Naive thymus-derived CD4-positive, alpha-beta T cell (primary cell): ENCODE results near the gene ATF7. TPM values are rescaled to one million over a fixed set of nuclear protein-coding genes. Genes with fewer than 3 reads are reported as not detected.
"Not testable (repeated sequence)": the region's sequence is repeated elsewhere in the genome, so short reads cannot be mapped to it uniquely, and the experiment has no call there.

ENCODE experiments used
- ATAC-seq: fragments of 150-1000 bp; cut with Tn5 transposase; 2 replicates; pipeline ENCODE4 v1.10.0; 2021; ENCODE audit warnings: mild to moderate bottlenecking, moderate library complexity
- CTCF ChIA-PET: fragments of 350-600 bp; sonication (Branson Sonifier 250); formaldehyde crosslinking; loops from one replicate; lab custom pipeline; 2021; ENCODE audit warnings: antibody characterized with exemption; lab: Charles Lee
- POLR2A ChIA-PET: fragments of 350-600 bp; sonication (Branson Sonifier 250); formaldehyde crosslinking; loops from one replicate; lab custom pipeline; 2021; ENCODE audit warnings: antibody characterized with exemption, inconsistent platforms; lab: Charles Lee
- DNase-seq, 9 donors: peaks; one replicate each; pipeline versions ENCODE4 v3.0.0 to v3.0.0-alpha.2; 2020 to 2022; ENCODE audit warnings: mixed read lengths in 1 of 9
- H3K27ac ChIP-seq: one replicate; pipeline ENCODE4 v1.7.0; 2013; ENCODE audit warnings: mild to moderate bottlenecking, low read depth, low read length, moderate library complexity
- H3K27me3 ChIP-seq, 2 donors: one replicate each; pipeline ENCODE4 v1.7.0; 2013; ENCODE audit warnings: low read length in 2 of 2, mild to moderate bottlenecking in 2 of 2, moderate library complexity in 2 of 2; ENCODE audit not compliant: control insufficient read depth in 2 of 2, insufficient read depth in 2 of 2
- H3K36me3 ChIP-seq, 3 experiments: 1 replicate in 2 of 3; 2 replicates in 1 of 3; pipeline ENCODE4 v1.7.0; 2013; ENCODE audit warnings: low read length in 3 of 3, mild to moderate bottlenecking in 3 of 3, moderate library complexity in 1 of 3; ENCODE audit not compliant: insufficient read depth in 3 of 3, control insufficient read depth in 2 of 3
- H3K4me1 ChIP-seq, 2 donors: one replicate each; pipeline ENCODE4 v1.7.0; 2013; ENCODE audit warnings: low read length in 2 of 2, mild to moderate bottlenecking in 2 of 2, moderate library complexity in 1 of 2; ENCODE audit not compliant: control insufficient read depth in 2 of 2, insufficient read depth in 2 of 2
- H3K4me3 ChIP-seq: 2 replicates; pipeline ENCODE4 v1.7.0; 2013; ENCODE audit warnings: mild to moderate bottlenecking, low read length
- H3K9me3 ChIP-seq, 3 experiments: 1 replicate in 2 of 3; 2 replicates in 1 of 3; pipeline ENCODE4 v1.7.0; 2013; ENCODE audit warnings: low read length in 3 of 3; ENCODE audit not compliant: control insufficient read depth in 2 of 3
- H3K27ac Mint-ChIP-seq, 9 donors: one replicate each; pipeline ENCODE4 v1.8.0; 2020 to 2022; ENCODE audit warnings: mixed read lengths in 9 of 9, mild to moderate bottlenecking in 8 of 9, moderate library complexity in 5 of 9, inconsistent platforms in 2 of 9
- H3K27me3 Mint-ChIP-seq, 5 donors: one replicate each; pipeline ENCODE4 v1.8.0; 2021 to 2022; ENCODE audit warnings: mixed read lengths in 5 of 5, mild to moderate bottlenecking in 1 of 5
- H3K36me3 Mint-ChIP-seq, 5 donors: one replicate each; pipeline ENCODE4 v1.8.0; 2020 to 2022; ENCODE audit warnings: mixed read lengths in 5 of 5, mild to moderate bottlenecking in 3 of 5, inconsistent platforms in 1 of 5
- H3K4me1 Mint-ChIP-seq, 7 donors: one replicate each; pipeline ENCODE4 v1.8.0; 2020 to 2022; ENCODE audit warnings: mixed read lengths in 7 of 7, mild to moderate bottlenecking in 3 of 7, inconsistent platforms in 1 of 7
- H3K4me3 Mint-ChIP-seq, 10 donors: one replicate each; pipeline ENCODE4 v1.8.0; 2020 to 2022; ENCODE audit warnings: mild to moderate bottlenecking in 10 of 10, mixed read lengths in 10 of 10, moderate library complexity in 6 of 10, inconsistent platforms in 2 of 10
- H3K9me3 Mint-ChIP-seq, 11 donors: one replicate each; pipeline ENCODE4 v1.8.0; 2020 to 2022; ENCODE audit warnings: mixed read lengths in 11 of 11, mild to moderate bottlenecking in 4 of 11, inconsistent platforms in 1 of 11, moderate library complexity in 1 of 11
- intact Hi-C, 2 donors: fragments of 100-400 bp; cut with micrococcal nuclease; formaldehyde crosslinking; loops; one replicate each; pipeline ENCODE4 v1.15.1; 2023
- polyA plus RNA-seq, 2 donors: library from polyadenylated mRNA; unstranded; fragments of 300-500 nt; fragmentation: Illumina TruSeq; gene quantifications; one replicate each; pipeline ENCODE4 v1.2.3, GENCODE V29; 2021
- total RNA-seq, 6 experiments: library from RNA in 5 of 6; stranded (reverse) in 5 of 6; gene quantifications; 1 replicate in 5 of 6; 2 replicates in 1 of 6; pipeline ENCODE4 v1.2.3 and lab custom pipeline; 2021 to 2026

Gene ATF7
- total and polyA plus RNA-seq, 7 experiments from 2014 or later = 14.5 to 39.5 (median 29.7) TPM

DNA sequence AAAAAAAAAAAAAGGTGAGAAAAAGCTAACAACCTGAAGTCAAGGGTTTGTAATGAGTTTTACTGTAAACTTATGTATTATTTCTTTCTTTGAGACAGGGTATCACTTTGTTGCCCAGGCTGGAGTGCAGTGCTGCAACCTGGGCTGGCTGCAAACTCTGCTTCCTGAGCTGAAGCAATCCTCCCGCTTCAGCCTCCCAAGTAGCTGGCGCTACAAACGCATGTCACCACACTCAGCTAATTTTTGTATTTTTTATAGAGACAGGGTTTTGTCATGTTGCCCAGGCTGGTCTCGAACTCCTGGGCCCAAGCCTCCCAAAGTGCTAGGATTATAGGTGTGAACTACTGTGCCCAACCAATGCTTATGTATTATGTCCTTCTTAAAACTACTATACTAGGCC, 9.2 kb downstream of the ATF7 start:
- Mint-ChIP-seq H3K36me3 (peaks cover 0 to 15% (median 8%) of the 10 kb centered on the region in 5 donors), H3K9me3 (no peaks in the 10 kb centered on the region), H3K27me3 (no peaks in the 10 kb centered on the region), H3K4me3 (no peak overlapping the region), H3K4me1 (peaks cover 14 to 50% (median 32%) of the 10 kb centered on the region in 7 donors), H3K27ac (no peak overlapping the region)
- no peak overlapping the region for H3K4me3 ChIP-seq
- H3K9me3 ChIP-seq = no peaks in the 10 kb centered on the region
- ChIA-PET POLR2A (interaction anchor here (1.2 kb wide), 1 partner anchor 11 kb away, joined by 3 read pairs; no protein-coding TSS in a partner anchor), CTCF (interaction anchor here (1.0 kb wide), 1 partner anchor 63 kb away, joined by 3 read pairs; no protein-coding TSS in a partner anchor)
- H3K27ac ChIP-seq = no peak overlapping the region
- H3K4me1 ChIP-seq = peaks cover 0 to 4% of the 10 kb centered on the region in 2 donors
- no peaks in the 10 kb centered on the region for H3K27me3 ChIP-seq
- peaks cover 0 to 13% (median 0%) of the 10 kb centered on the region in 3 experiments for H3K36me3 ChIP-seq
- ATAC-seq (no peak), DNase-seq (no peak)
- intact Hi-C loops = no loop called here

DNA sequence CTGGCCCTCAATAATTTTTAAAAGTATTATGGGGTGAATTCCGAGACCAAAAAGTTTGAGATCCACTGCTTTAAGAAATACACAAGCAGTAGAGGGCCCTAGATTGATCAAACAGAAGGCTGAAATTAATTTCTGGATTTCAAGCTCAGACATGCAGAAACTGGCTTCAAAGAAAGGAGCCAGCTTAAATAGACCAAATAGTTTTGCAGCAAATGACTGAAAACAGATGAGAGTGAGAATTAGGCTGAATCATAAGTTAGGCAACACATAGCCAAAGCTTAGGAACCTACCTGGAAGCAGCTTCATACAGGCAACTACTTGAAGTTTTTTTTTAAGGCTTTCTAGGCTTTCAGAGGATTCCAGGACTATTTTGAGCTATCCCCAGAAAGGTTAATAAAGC, 12.4 kb downstream of the ATF7 start:
- Mint-ChIP-seq H3K27ac (no peak overlapping the region), H3K27me3 (no peaks in the 10 kb centered on the region), H3K36me3 (peaks cover 0 to 11% (median 8%) of the 10 kb centered on the region in 5 donors), H3K4me3 (no peak overlapping the region), H3K9me3 (no peaks in the 10 kb centered on the region), H3K4me1 (peaks cover 13 to 33% (median 21%) of the 10 kb centered on the region in 7 donors)
- Histone ChIP-seq H3K4me1 (peaks cover 0 to 4% of the 10 kb centered on the region in 2 donors), H3K27ac (no peak overlapping the region), H3K4me3 (no peak overlapping the region), H3K27me3 (no peaks in the 10 kb centered on the region), H3K9me3 (no peaks in the 10 kb centered on the region), H3K36me3 (peaks cover 0 to 13% (median 0%) of the 10 kb centered on the region in 3 experiments)
- DNase-seq = no peak
- no peak for ATAC-seq
- POLR2A ChIA-PET = interaction anchor here (0.9 kb wide), 1 partner anchor 101 kb away, joined by 3 read pairs; no protein-coding TSS in a partner anchor
- intact Hi-C loops = no loop called here
- CTCF ChIA-PET = interaction anchor here (0.5 kb wide), 1 partner anchor 1146 kb away, joined by 4 read pairs; no protein-coding TSS in a partner anchor

DNA sequence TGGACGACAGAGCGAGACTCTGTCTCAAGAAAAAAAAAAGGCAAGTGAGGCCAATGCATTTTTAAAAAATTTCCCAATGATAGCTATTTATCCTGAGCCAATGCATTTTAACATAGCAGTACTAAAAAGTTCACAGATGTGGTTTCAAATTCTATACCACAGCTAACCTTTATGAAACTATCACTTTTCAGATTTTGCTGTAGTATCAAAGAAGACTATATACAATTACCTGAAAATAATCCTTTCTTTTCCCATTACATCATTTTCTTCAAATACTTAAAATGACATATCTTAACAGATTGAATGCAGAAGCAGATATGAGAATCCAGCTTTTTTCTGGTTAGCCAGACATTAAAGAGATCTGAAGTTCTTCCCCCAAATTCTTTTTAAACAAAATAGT, 13.2 kb downstream of the ATF7 start:
- H3K4me1 ChIP-seq = no peaks in the 10 kb centered on the region
- DNase-seq = no peak
- Mint-ChIP-seq H3K36me3 (peaks cover 0 to 11% (median 5%) of the 10 kb centered on the region in 5 donors), H3K27ac (no peak overlapping the region), H3K27me3 (no peaks in the 10 kb centered on the region), H3K4me3 (no peak overlapping the region), H3K9me3 (no peaks in the 10 kb centered on the region), H3K4me1 (peaks cover 6 to 25% (median 13%) of the 10 kb centered on the region in 7 donors)
- peaks cover 0 to 13% (median 0%) of the 10 kb centered on the region in 3 experiments for H3K36me3 ChIP-seq
- H3K4me3 ChIP-seq = no peak overlapping the region
- no peak for ATAC-seq
- H3K27me3 ChIP-seq = no peaks in the 10 kb centered on the region
- intact Hi-C loops = no loop called here
- CTCF ChIA-PET = no interaction called here
- no peaks in the 10 kb centered on the region for H3K9me3 ChIP-seq
- POLR2A ChIA-PET = interaction anchor here (0.6 kb wide), 2 partner anchors 66 to 130 kb away, joined by 4 read pairs; no protein-coding TSS in a partner anchor
- H3K27ac ChIP-seq = no peak overlapping the region

GRCh38 chr12:53611304-53611703, 14.9 kb downstream of the ATF7 start:
- Mint-ChIP-seq H3K4me3 (no peak overlapping the region), H3K27ac (no peak overlapping the region), H3K36me3 (peaks cover 0 to 7% (median 4%) of the 10 kb centered on the region in 5 donors), H3K9me3 (no peaks in the 10 kb centered on the region), H3K27me3 (no peaks in the 10 kb centered on the region), H3K4me1 (peaks cover 0 to 15% (median 8%) of the 10 kb centered on the region in 7 donors)
- ChIA-PET CTCF (no interaction called here), POLR2A (interaction anchor here (0.6 kb wide), 1 partner anchor 573 kb away, joined by 3 read pairs; no protein-coding TSS in a partner anchor)
- ATAC-seq (no peak), DNase-seq (no peak)
- no peaks in the 10 kb centered on the region for H3K4me1 ChIP-seq
- no peaks in the 10 kb centered on the region for H3K27me3 ChIP-seq
- H3K9me3 ChIP-seq = no peaks in the 10 kb centered on the region
- intact Hi-C loops = no loop called here
- peaks cover 0 to 13% (median 0%) of the 10 kb centered on the region in 3 experiments for H3K36me3 ChIP-seq
- no peak overlapping the region for H3K4me3 ChIP-seq
- H3K27ac ChIP-seq = no peak overlapping the region

DNA sequence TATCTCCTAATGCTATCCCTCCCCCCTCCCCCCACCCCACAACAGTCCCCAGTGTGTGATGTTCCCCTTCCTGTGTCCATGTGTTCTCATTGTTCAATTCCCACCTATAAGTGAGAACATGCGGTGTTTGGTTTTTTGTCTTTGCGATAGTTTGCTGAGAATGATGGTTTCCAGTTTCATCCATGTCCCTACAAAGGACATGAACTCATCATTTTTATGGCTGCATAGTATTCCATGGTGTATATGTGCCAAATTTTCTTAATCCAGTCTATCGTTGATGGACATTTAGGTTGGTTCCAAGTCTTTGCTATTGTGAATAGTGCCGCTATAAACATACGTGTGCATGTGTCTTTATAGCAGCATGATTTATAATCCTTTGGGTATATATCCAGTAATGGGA, 19.5 kb downstream of the ATF7 start:
- CTCF ChIA-PET, H3K9me3 Mint-ChIP-seq, DNase-seq, H3K4me1 ChIP-seq, H3K27ac ChIP-seq, H3K36me3 ChIP-seq, H3K4me3 Mint-ChIP-seq, H3K4me3 ChIP-seq, intact Hi-C loops, POLR2A ChIA-PET, H3K27me3 Mint-ChIP-seq, H3K9me3 ChIP-seq, H3K27ac Mint-ChIP-seq, H3K27me3 ChIP-seq, ATAC-seq: not testable (repeated sequence)
- peaks cover 13 to 29% (median 27%) of the 10 kb centered on the region in 7 donors for H3K4me1 Mint-ChIP-seq
- peaks cover 0 to 11% (median 4%) of the 10 kb centered on the region in 5 donors for H3K36me3 Mint-ChIP-seq

DNA sequence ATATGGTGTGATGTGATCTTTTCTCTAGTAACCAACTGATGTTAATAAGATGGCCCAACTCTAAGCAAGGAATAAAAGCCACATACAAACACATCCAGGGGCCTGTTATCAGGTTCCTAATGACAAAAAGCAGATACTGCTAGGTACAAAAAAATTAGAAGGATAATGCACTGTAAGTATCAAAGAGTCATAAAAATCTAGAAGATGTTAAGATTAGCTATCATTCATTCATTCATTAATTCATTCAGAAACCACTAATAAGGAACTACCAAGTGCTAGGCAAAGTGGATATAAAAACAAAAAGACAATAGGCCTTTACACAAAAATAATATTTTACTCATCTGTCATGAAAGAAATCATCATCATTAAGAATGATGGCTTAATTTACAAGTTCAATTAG, 21.6 kb downstream of the ATF7 start:
- H3K4me1 ChIP-seq = no peaks in the 10 kb centered on the region
- peaks cover 0 to 5% (median 4%) of the 10 kb centered on the region in 3 experiments for H3K36me3 ChIP-seq
- Mint-ChIP-seq H3K9me3 (no peaks in the 10 kb centered on the region), H3K36me3 (peaks cover 4 to 21% (median 6%) of the 10 kb centered on the region in 5 donors), H3K27me3 (no peaks in the 10 kb centered on the region), H3K4me3 (no peak overlapping the region), H3K27ac (no peak overlapping the region), H3K4me1 (peaks cover 13 to 32% (median 29%) of the 10 kb centered on the region in 7 donors)
- no peaks in the 10 kb centered on the region for H3K9me3 ChIP-seq
- no peak overlapping the region for H3K27ac ChIP-seq
- H3K27me3 ChIP-seq = no peaks in the 10 kb centered on the region
- CTCF ChIA-PET = no interaction called here
- DNase-seq (no peak), ATAC-seq (no peak)
- POLR2A ChIA-PET = interaction anchor here (0.5 kb wide), 1 partner anchor 46 kb away, joined by 4 read pairs; no protein-coding TSS in a partner anchor
- no peak overlapping the region for H3K4me3 ChIP-seq
- intact Hi-C loops = no loop called here

- CTCF ChIA-PET = no interaction called here
- peaks cover 4 to 24% (median 8%) of the 10 kb centered on the region in 5 donors for H3K36me3 Mint-ChIP-seq
These were observed 22.4 kb downstream of the ATF7 start for GRCh38 chr12:53603804-53604203.

More at GRCh38 chr12:53603804-53604203, 22.4 kb downstream of the ATF7 start:
- ATAC-seq (no peak), DNase-seq (no peak)
- Mint-ChIP-seq H3K4me3 (peak overlapping the region in 1 of 10 donors; percentile 1), H3K4me1 (peaks cover 13 to 32% (median 29%) of the 10 kb centered on the region in 7 donors), H3K27ac (peak overlapping the region in 4 of 9 donors; percentile 4 to 41 (median 24)), H3K27me3 (no peaks in the 10 kb centered on the region), H3K9me3 (no peaks in the 10 kb centered on the region)
- H3K27ac ChIP-seq = no peak overlapping the region
- H3K4me1 ChIP-seq = no peaks in the 10 kb centered on the region
- H3K9me3 ChIP-seq = no peaks in the 10 kb centered on the region
- peaks cover 0 to 5% (median 4%) of the 10 kb centered on the region in 3 experiments for H3K36me3 ChIP-seq
- no peak overlapping the region for H3K4me3 ChIP-seq
- intact Hi-C loops = no loop called here
- no peaks in the 10 kb centered on the region for H3K27me3 ChIP-seq
- POLR2A ChIA-PET = no interaction called here
